ENCODE measurements around the gene EFCAB6.

GRCh38 chr22:43782448-43782847 is 29.7 kb downstream of the EFCAB6 start:
- TF ChIP-seq POLR2AphosphoS5 (IDR thresholded peaks at IDR 0.05) (no peak), POLR2A (IDR thresholded peaks at IDR 0.05) (no peak), CTCF (IDR thresholded peaks at IDR 0.05) (no peak), EP300 (IDR thresholded peaks at IDR 0.05; ENCODE audit: low read depth) (no peak)

All from transverse colon (tissue), 4 donors.